GM18517 (cell line): ENCODE data around the gene NELFCD.

Experiments used
- ATAC-seq: cut with Tn5 transposase; IDR thresholded peaks from one replicate; pipeline ENCODE4 v1.9.1; 2021; ENCODE audit warnings: mild to moderate bottlenecking, moderate library complexity; ENCODE audit not compliant: unreplicated experiment

NELFCD gene

DNA sequence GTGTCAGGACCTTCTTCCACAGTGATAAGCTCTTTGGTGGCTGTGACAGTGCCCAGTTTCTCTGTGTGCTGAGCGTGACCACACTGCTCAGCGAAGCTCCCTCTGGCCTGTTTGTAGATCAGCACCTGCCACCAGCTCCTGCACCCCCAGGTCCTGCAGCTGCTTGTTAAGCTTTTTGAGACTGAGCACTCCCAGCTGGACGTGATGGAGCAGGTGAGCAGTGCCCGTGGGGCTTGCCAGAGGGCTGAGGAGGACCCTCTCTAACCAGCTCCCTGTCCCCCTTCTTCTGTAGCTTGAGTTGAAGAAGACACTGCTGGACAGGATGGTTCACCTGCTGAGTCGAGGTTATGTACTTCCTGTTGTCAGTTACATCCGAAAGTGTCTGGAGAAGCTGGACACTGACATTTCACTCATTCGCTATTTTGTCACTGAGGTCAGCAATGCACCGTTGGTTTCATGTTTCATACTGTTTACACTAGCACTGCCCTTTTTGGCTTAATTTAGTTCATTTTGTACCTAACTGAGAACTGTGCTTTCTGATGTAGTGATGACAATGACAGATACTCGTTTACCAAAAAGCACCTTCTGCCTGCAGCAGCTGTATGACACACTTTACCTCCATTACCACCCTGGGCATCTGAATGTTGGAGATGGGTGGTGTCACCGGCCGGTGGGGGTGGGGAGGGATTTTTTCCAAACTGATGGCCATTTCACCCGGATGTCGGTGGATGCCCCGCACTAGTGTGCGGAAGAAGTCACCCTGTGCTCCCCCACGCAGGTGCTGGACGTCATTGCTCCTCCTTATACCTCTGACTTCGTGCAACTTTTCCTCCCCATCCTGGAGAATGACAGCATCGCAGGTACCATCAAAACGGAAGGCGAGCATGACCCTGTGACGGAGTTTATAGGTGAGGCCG is 12.5 kb downstream of the NELFCD start:
- no peak for ATAC-seq

DNA sequence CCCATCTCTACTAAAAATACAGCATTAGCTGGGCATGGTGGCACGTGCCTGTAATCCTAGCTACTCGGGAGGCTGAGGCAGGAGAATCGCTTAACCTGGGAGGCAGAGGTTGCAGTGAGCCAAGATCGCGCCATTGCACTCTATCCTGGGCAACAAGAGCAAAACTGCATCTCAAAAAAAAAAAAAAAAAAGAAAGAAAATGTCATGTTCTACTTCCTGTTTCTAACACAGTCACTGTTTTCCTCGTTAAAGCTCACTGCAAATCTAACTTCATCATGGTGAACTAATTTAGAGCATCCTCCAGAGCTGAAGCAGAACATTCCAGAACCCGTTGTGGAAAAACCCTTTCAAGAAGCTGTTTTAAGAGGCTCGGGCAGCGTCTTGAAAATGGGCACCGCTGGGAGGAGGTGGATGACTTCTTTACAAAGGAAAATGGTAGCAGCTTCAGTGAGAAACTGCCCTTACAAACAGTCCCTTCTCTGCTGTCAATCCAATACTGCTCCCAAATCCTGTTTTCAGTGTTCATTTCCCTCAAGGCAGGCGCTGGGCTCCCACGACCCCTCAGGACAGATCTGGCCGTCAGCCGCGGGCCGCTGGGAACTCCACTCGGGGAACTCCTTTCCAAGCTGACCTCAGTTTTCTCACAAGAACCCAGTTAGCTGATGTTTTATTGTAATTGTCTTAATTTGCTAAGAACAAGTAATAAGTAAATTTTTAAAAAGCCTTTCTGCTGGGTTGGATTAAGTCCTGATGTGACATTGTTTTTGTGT is 13.5 kb downstream of the NELFCD start:
- no peak for ATAC-seq

DNA sequence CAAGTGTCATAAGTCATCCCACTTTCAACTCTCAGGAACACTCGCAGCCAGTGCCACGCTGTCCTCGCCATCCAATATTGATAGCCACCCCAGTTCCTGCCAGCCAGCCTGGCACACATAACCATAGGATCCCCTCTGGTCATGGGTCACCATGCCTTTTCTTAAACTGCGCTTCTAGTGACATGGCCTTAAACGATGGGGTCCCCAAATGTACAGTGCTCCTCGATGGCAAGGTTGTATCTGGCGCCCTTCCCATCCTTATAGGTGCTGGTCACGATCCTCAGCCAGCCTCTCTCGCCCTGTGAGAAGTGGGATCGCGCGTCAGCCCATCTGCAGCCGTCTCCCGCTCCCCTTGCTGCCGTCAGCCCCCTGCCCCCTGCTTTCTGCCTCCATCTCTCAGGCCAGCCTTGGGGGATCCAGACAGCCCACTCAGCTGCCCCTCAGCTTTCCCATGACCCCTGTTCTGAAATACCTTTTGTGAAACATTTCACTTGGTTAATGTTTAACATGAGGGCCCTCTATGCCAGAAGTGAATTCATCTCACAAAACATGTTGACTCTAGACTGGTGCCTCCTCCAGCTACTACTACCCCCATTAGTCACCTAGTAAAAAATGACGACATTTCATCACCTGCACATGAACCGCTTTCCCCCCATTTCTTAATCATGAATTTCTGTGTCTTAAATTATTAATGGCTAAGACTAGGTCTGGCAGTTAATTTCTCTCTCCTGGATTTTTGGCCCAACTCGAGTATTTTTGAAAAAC is 14.6 kb downstream of the NELFCD start:
- ATAC-seq, result no peak

DNA sequence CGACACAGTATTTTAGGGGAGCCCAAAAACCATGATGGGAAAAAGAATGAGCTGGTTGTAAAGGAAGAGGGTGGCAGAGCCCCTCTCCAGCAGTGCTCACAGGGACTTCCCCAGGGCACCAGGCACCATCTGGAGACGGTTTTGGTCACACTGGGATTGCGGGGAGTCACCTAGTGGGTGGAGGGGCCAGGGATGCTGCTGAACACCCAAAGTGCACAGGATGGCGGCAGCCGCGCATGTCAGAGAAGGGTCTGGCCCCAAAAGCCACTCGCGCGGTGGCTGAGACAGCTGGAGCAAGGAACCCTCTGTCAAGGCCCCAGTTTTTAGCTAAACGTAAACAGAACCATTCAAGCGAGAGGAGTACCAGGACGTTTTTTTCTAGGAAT is 15.2 kb downstream of the NELFCD start:
- no peak for ATAC-seq

DNA sequence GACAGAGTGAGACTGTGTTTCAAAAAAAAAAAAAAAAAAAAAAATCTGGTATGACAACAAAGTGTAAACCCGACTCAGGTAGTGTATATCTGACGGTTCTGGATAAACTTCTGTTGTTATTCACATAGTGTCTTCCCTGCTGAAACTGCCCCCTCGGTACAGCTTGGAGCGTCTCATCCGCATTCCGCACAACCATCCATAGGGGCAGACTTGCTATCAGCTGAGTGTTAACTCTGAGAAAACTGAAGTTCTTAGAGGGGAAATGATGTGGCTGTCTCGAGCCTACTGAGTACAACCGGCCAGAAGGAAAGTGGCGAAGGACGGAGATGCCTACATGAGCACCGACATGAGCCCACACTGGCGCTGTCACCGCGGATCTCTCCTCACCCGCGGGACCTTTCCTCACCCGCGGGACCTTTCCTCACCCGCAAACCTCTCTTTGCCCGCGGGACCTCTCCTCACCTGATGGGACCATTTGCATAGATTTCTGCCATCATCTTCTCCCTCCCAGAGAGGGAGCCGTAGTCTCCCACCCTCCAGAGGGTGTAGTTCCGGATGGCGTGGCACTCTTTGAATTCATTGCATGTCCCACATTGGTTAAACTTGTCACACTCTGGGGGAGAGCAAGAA is 16.2 kb downstream of the NELFCD start:
- no peak for ATAC-seq

DNA sequence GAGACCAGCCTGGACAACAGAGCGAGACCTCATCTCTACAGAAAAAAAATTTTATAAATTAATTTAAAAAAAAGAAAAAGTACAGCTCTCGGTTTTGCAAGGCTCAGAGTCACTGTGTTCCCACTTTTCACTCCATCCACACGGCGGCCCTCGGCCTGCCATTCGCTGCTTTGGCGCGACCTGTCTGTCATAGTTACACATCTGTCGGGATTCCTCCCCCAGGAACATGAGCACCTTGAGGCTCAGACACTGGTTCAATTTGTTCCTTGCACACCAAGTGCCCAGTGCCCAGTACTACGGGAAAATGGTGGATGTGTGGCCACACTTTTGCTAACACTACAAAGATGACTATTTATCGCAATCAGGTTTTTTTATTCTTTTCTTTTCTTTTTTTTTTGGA is 17.6 kb downstream of the NELFCD start:
- ATAC-seq, result no peak

DNA sequence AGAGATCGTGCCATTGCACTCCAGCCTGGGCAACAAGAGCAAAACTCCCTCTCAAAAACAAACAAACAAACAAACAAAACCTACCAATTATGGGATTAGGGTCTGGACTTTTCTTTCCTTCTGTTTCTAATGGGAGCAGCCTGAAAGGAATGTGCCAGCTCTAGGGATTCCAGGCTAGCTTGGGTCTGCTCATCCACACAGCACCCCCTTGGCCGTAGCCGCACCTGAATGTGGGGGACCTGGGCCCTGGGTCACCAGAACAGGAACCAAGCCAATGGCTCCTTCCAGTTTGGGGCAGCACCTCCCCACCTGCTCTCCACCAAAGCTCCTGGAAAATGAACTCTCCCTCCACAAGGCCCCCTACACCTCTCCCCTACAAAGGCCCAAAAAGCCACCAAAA is 19.3 kb downstream of the NELFCD start:
- no peak for ATAC-seq

DNA sequence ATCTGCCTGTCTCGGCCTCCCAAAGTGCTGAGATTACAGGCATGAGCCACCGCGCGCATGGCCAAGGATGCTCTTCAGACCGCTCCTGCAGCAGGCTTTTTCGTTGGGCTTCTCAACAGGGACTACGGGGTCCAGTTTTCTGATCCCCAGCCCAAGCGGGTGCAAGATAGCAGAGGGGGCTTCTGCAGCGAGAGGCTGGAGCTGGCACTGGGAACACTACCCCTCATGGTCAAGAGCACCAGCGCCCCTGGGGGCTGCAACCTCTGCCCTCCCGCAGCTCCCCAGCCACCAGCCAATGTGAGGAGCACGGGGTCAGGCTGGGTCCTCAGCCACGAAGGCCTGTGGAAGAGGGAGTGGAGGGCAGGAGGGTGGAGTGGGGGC is 20.0 kb downstream of the NELFCD start:
- ATAC-seq, result no peak

DNA sequence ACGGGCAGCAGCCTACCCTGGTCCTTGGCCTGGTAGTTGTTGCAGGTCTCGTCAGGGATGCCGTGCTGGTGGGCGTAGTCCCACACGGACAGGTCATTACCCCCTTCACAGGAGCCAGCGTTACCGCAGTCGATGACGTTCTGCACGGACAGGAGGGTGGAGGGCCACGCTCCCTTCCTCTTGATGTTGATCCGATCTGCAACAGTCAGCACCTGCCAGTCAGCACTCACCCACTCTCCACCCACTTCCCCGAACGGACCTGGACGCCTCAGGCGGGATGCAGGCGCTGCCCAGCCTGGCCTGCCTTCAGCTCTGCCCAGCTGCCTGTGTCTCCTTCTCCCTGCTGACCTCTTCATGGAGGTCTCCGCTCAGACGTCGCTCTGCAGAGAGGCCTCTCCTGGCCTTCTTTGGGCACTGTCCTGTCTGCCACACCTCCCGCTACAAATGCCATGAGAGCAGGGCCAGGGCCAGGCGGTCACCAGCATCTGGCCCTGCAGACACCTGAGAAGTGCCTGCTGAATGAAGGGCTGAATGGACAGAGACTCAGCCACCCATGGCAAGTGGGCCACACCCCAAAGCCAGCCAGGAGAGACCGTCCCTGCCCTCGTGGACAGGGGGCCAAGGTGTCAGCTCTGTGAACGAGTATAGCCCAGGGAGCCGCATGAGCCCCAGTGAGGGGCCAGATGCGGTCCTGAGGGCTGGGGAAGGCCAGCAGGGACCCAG is 20.6 kb downstream of the NELFCD start:
- no peak for ATAC-seq

DNA sequence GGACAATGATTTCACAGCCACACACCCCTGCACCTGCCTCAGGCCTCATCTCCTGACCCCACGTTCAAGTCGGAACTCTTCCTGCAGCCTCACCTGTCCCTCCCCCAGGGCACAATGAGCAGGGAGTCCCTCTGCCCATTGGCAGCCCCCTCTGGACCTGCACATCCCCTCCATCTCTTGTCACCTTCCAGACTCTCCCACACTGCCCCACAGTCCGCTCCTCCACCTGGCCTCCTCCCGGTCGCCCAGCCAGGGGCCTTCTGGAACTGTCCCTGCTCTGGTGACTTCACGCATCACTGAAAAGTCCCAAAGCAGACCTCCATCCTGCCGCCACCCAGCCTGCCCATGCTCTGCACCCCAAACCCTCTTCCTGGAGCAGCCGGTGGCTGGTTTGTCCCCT is 21.3 kb downstream of the NELFCD start:
- no peak for ATAC-seq

DNA sequence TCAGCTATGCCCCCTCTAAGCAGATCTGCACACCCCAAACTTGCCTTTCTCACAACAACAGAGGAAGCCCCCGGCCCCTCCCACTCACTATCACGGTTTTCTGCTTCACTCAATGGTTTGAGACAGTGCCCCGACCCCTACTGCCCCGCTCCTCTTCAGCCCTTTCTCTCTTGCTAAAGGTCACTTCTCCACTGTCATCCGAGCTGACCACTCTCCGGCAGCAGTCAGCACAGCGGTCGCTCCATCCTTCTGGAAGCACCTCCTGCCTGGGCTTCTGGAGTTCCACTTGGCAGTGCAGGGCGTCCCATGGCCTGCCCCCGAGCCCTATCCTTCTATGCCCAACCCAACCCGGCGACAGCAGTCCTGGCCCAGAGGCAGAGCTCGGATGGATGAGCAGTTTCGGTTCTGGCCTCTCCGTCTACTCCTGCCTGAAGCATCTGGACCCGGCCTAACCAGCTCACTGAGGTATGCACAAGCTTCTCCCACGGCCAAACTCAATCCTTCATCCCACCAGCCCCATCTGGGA is 21.9 kb downstream of the NELFCD start:
- ATAC-seq, result no peak

DNA sequence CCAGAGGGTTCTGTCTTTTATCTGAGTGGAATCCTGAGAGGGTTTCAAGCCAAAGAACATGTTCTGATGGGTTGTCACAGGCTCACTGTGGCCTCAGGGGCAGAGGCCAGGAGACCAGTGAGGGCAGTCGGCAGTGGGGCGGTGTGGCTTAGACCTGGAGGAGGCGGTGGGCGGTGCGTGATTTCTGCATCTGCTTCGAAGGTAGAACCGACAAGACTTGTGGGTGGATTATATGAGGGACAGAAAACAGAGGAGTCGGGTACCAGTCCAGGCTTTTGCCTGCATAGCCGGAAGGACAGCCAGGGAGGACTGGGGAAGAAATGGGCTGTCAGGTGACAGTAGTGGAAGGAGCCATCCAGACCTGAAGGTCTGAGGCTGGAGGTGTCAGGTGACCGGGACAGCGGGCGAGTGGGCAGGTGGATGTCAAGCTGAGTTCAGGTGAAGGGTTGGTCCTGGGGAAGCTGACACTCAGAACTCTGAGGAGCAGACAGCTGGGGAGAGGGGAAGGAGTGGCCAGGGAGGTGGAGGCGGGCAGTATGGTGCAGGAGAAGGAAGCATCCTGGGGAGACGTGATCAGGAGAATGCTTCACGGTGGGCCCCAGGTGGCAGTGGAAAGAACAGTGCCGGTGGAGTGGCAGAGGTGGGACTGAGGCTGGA is 22.9 kb downstream of the NELFCD start:
- no peak for ATAC-seq

DNA sequence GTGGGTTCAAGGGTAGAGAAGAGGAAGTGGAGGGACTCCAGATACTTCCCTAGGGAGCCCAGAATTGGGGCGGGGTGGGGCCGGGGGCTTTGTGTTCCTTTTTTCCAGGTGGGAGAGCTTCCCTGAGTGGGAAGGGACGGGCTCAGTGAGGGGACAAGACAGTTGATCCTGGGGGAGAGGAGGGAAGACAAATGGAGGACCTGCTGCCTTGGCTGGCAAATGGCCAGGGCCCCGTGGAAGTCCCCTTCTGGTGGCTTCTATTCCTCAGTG is 23.4 kb downstream of the NELFCD start:
- no peak for ATAC-seq

DNA sequence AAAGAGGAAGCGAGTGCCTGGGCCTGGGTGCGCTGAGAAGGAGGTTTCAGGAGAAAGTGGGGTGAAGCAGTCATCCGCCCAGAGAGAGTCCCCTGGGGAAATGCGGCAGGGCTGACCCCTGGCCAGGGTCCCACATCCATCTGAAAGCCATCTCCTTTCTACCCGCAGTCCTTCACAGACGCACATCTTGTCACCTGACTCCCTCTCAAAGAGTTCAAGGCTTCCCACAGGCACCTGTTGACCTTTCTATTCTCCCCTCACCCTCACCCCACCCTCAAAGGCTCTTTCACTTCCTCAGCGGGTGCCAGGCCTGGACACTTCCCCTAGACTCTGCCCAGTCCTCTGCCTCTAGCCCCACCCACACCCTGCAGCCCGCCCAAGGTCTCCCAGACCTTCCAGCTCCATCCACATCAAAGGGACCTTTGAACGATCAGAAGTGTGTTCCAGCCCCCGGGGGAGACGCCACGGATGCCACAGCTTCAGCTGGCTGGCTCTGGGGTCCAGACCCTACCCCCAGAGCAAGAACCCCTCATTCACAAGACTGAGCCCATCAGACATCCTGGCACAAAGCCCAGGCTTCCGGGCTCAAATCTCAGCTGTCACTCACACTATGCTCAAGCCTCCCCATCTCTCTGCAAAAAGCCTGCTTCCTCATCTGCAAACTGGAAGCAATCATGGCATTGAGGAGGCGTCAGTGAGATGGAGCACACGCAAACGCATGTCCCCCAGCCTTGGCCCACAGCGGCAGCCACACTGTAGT is 23.9 kb downstream of the NELFCD start:
- ATAC-seq, result peak; percentile 65

DNA sequence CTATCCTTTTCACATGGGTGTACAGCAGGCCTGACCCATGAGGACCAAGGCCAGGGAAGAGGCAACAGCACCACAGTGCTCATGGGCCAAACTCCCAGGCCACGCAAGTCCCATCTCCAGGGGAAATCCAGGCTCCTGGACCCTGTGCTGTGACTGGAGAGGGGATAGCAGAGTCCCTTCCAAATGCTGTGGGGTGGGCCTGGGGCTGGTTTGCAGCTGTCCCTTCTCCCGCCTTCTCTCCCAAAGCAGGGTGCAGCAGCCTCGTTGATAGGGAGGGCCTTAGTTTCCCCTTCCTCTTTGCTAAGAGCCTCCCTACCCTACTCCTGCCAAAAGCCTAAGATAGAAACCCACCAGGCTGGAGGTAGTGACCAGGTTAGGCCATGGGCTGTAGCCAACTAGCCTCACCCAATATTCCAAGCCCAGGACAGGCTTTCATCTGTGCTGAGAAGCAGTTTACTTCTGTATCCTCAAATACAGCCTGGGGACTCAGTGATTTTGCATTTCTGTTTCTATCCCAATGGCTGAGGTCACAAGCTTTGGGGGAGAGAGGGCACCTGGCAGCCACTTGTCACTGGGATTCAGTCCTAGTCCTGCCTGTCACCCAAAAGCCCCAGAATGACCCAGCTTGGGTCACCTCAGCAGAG is 24.6 kb downstream of the NELFCD start:
- ATAC-seq, result no peak

DNA sequence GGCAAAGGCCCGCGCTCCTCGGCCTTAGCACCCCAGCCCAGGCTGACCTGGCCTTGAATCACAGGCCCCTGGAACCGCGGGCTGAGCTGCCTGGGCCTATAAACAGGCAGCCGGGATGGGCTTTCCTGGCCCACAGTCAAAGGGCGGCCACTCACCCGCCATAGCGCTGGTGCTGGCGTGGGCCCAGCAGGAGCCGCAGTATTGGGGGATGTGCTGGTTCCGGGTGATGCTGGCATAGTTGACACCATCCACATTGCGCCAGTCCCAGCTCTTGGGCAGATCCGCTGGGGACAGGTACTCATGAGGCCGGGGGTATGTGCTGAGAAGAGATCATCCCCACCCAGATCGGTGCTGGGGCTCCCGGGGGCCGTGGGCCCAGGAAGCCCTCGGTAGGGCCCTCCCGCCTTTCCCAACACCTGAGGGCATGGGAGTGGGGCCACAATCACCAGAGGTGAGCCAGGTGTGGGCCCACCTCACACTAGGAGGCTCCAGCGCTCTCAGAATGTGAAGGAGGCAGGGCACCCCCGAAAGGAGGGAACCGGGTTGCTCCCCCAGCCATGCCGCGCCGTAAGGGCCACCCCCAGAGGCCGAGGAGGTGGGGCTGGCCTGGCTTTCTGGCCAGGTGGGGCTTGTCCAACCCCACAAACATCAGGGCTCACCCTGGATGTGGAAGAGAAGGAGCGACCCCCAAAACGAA is 25.3 kb downstream of the NELFCD start:
- no peak for ATAC-seq

DNA sequence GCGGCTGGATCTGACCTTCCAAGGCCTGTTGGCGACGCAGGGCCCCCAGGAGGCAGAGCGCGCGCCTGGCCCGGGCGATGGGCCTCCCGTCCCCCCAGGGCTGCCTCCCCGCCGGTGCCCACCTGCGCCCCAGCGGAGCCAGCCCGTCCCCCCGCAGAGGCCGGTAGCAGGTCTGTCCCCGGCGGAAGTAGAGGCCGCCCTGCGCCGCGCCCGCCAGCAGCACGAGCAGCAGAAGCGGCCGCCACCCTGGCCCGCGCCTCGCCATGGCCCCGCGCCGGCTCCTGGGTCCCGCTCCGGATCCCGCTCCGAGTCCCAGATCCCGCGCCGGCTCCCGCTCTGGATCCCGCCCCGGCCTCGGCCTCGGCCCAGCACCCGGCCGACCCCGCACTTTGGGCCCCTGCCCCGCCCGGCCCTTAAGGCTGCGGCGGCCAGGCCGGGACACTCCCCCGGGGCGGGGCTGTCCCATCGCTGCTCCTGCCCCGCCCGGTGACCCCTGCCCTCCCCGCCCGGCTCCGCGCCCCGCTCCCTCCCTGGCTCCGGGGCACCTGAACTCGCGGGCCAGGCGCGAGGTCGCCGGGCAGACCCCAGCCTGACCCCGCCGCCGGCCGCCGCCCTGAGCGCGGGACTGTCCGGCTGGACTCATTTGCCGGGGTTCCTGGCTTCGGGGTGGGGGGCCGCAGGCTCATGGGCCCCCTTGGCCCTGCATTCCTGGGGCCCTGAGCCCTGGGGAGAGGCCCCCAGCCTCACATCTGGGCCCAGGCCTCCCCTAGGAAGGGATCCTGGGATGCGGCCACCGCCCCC is 26.0 kb downstream of the NELFCD start, which contains the start of gene CTSZ:
TSS of gene CTSZ (minus strand) at position 391 of the 801 bp plus-strand sequence. CDS start at position 265, 126 bp downstream.
- ATAC-seq, result no peak
